Breast epithelium (tissue), 4 donors: ENCODE results near the gene SWSAP1. TPM values are rescaled to one million over a fixed set of nuclear protein-coding genes. Genes with fewer than 3 reads are reported as not detected.
A peak's percentile ranks its signal among the peaks of the same experiment; 100 is the strongest.
"Not testable (repeated sequence)": the region's sequence is repeated elsewhere in the genome, so short reads cannot be mapped to it uniquely, and the experiment has no call there.

ENCODE experiments used
- DNase-seq, 2 donors: peaks; one replicate each; pipeline ENCODE4 v3.0.0-alpha.2; 2019; ENCODE audit warnings: low spot score in 2 of 2
- H3K27ac ChIP-seq, 2 donors: fragments of 200-600 bp; sonication (generic) in 1 of 2; one replicate each; pipeline ENCODE4 v1.5.1; 2016 to 2019; ENCODE audit warnings: mild to moderate bottlenecking in 1 of 2
- H3K27me3 ChIP-seq, 2 donors: fragments of 200-600 bp; sonication (generic) in 1 of 2; one replicate each; pipeline versions ENCODE4 v1.5.1 to v1.6.0; 2017 to 2019; ENCODE audit warnings: control low read depth in 1 of 2, mild to moderate bottlenecking in 1 of 2
- H3K36me3 ChIP-seq: fragments of 200-600 bp; one replicate; pipeline ENCODE4 v1.5.1; 2019
- H3K4me1 ChIP-seq, 2 donors: fragments of 200-600 bp; sonication (generic); one replicate each; pipeline ENCODE4 v1.5.1; 2016 to 2019; ENCODE audit warnings: control low read depth in 1 of 2
- H3K4me3 ChIP-seq, 3 donors: fragments of 200-600 bp; sonication (generic); 1 replicate in 2 of 3; 2 replicates in 1 of 3; pipeline ENCODE4 v1.5.1; 2016 to 2019; ENCODE audit warnings: mild to moderate bottlenecking in 3 of 3, moderate library complexity in 2 of 3
- H3K9me3 ChIP-seq, 2 donors: fragments of 200-600 bp; sonication (generic) in 1 of 2; one replicate each; pipeline ENCODE4 v1.5.1; 2016 to 2019; ENCODE audit warnings: control low read depth in 1 of 2
- CTCF ChIP-seq, 3 donors: fragments of 450-650 bp; IDR thresholded peaks; one replicate each; pipeline ENCODE4 v1.5.1; 2016 to 2017; ENCODE audit warnings: antibody characterized with exemption in 3 of 3, mild to moderate bottlenecking in 3 of 3, moderate library complexity in 3 of 3
- POLR2A ChIP-seq: fragments of 450-650 bp; IDR thresholded peaks from one replicate; pipeline ENCODE4 v1.6.1; 2016; ENCODE audit warnings: antibody characterized with exemption, mild to moderate bottlenecking, moderate library complexity
- POLR2AphosphoS5 ChIP-seq, 3 donors: sonication (generic); formaldehyde crosslinking; IDR thresholded peaks; one replicate each; pipeline ENCODE4 v1.6.1; 2017; ENCODE audit warnings: antibody characterized with exemption in 3 of 3
- intact Hi-C: fragments of 100-400 bp; cut with DNase I; formaldehyde crosslinking; loops from one replicate; pipeline ENCODE4 v1.15.1; 2023; ENCODE audit warnings: low total_unique reads
- total RNA-seq, 3 donors: library from RNA; depleted of rRNA; stranded (reverse); fragments of >200 nt; gene quantifications; one replicate each; pipeline ENCODE4 v1.1.0, GENCODE V29; 2016

Gene SWSAP1
- total RNA-seq, 3 donors from 2014 or later, result 1.1 to 2.6 (median 2.2) TPM

GRCh38 chr19:11332822-11333221 lies 41.6 kb upstream of the SWSAP1 start:
- no peak for DNase-seq
- Histone ChIP-seq H3K4me3 (no peak overlapping the region), H3K27ac (no peak overlapping the region), H3K27me3 (no peaks in the 10 kb centered on the region), H3K9me3 (no peaks in the 10 kb centered on the region), H3K36me3 (no peaks in the 10 kb centered on the region), H3K4me1 (no peaks in the 10 kb centered on the region)
- TF ChIP-seq CTCF (IDR thresholded peaks at IDR 0.05) (no peak), POLR2A (no peak), POLR2AphosphoS5 (IDR thresholded peaks at IDR 0.05) (no peak)
- intact Hi-C loops, result no loop called here

GRCh38 chr19:11333838-11334237 lies 40.6 kb upstream of the SWSAP1 start:
- H3K4me1 ChIP-seq, H3K4me3 ChIP-seq, H3K9me3 ChIP-seq, H3K27ac ChIP-seq, H3K36me3 ChIP-seq, intact Hi-C loops, DNase-seq, H3K27me3 ChIP-seq: not testable (repeated sequence)

- TF ChIP-seq POLR2AphosphoS5 (IDR thresholded peaks at IDR 0.05) (no peak), CTCF (IDR thresholded peaks at IDR 0.05) (no peak), POLR2A (no peak)
- no peak for DNase-seq
- Histone ChIP-seq H3K27me3 (no peaks in the 10 kb centered on the region), H3K4me3 (no peak overlapping the region), H3K36me3 (no peaks in the 10 kb centered on the region), H3K27ac (no peak overlapping the region), H3K9me3 (no peaks in the 10 kb centered on the region), H3K4me1 (no peaks in the 10 kb centered on the region)
- intact Hi-C loops, result no loop called here
Observed at GRCh38 chr19:11335449-11336146, 38.9 kb upstream of the SWSAP1 start.

GRCh38 chr19:11337080-11337479 lies 37.4 kb upstream of the SWSAP1 start:
- H3K27ac ChIP-seq, result no peak overlapping the region

GRCh38 chr19:11338121-11338520 lies 36.3 kb upstream of the SWSAP1 start:
- Histone ChIP-seq H3K27me3 (no peaks in the 10 kb centered on the region), H3K4me3 (peak overlapping the region in 2 of 3 donors; percentile 87 to 96), H3K4me1 (no peaks in the 10 kb centered on the region), H3K36me3 (no peaks in the 10 kb centered on the region), H3K9me3 (no peaks in the 10 kb centered on the region), H3K27ac (peak overlapping the region; percentile 68 to 90)
- TF ChIP-seq POLR2AphosphoS5 (IDR thresholded peaks at IDR 0.05) (no peak), POLR2A (no peak)
- DNase-seq, result no peak
- intact Hi-C loops, result no loop called here

More at GRCh38 chr19:11337080-11337479, 37.4 kb upstream of the SWSAP1 start:
- TF ChIP-seq POLR2A (no peak), CTCF (IDR thresholded peaks at IDR 0.05) (no peak), POLR2AphosphoS5 (IDR thresholded peaks at IDR 0.05) (no peak)
- Histone ChIP-seq H3K4me3 (no peak overlapping the region), H3K4me1 (no peaks in the 10 kb centered on the region), H3K9me3 (no peaks in the 10 kb centered on the region), H3K27me3 (no peaks in the 10 kb centered on the region), H3K36me3 (no peaks in the 10 kb centered on the region)
- intact Hi-C loops, result no loop called here
- DNase-seq, result no peak

- no peaks in the 10 kb centered on the region for H3K36me3 ChIP-seq
- H3K4me1 ChIP-seq, result no peaks in the 10 kb centered on the region
- intact Hi-C loops, result no loop called here
- H3K27ac ChIP-seq, result peak overlapping the region; percentile 68 to 90
- peak overlapping the region; percentile 84 to 96 (median 87) for H3K4me3 ChIP-seq
- no peaks in the 10 kb centered on the region for H3K9me3 ChIP-seq
- DNase-seq, result no peak
- TF ChIP-seq POLR2AphosphoS5 (IDR thresholded peaks at IDR 0.05), result no peak
- TF ChIP-seq CTCF (IDR thresholded peaks at IDR 0.05), result no peak
- no peak for TF ChIP-seq POLR2A
- H3K27me3 ChIP-seq, result no peaks in the 10 kb centered on the region
Observed at GRCh38 chr19:11338569-11339253, 35.8 kb upstream of the SWSAP1 start.
